GM23338 (cell line): Measurements from ENCODE around the gene SUGCT. TPM values are rescaled to one million over a fixed set of nuclear protein-coding genes. Genes with fewer than 3 reads are reported as not detected.

ENCODE experiments used
- ATAC-seq: fragments of 200-7000 bp; cut with Tn5 transposase; 3 replicates; pipeline ENCODE4 v1.9.1; 2020
- DNase-seq: peaks from one replicate; pipeline ENCODE4 v3.0.0-alpha.2; 2015; ENCODE audit warnings: low spot score
- H2AFZ ChIP-seq: fragments of 200-600 bp; sonication (generic); 2 replicates; pipeline ENCODE4 v1.8.0; 2016; ENCODE audit warnings: antibody characterized with exemption, mild to moderate bottlenecking, moderate library complexity
- H3F3A ChIP-seq: fragments of 200-600 bp; sonication (generic); replicated peaks from 2 replicates; pipeline ENCODE4 v1.8.0; 2017; ENCODE audit warnings: antibody characterized with exemption, mixed run types, low read depth
- H3K27ac ChIP-seq: fragments of 200-600 bp; sonication (generic); 2 replicates; pipeline ENCODE4 v1.6.1; 2016; ENCODE audit warnings: low read depth
- H3K27me3 ChIP-seq: fragments of 200-600 bp; sonication (generic); 2 replicates; pipeline ENCODE4 v1.8.0; 2016; ENCODE audit warnings: mild to moderate bottlenecking, mixed run types, moderate library complexity; ENCODE audit not compliant: insufficient read depth
- H3K36me3 ChIP-seq: fragments of 200-600 bp; sonication (generic); 2 replicates; pipeline ENCODE4 v1.8.0; 2016; ENCODE audit warnings: mild to moderate bottlenecking; ENCODE audit not compliant: insufficient read depth
- H3K4me1 ChIP-seq: fragments of 200-600 bp; sonication (generic); 2 replicates; pipeline ENCODE4 v1.8.0; 2016; ENCODE audit warnings: mild to moderate bottlenecking, moderate library complexity; ENCODE audit not compliant: insufficient read depth
- H3K4me2 ChIP-seq: fragments of 200-600 bp; sonication (generic); 2 replicates; pipeline ENCODE4 v1.7.1; 2017; ENCODE audit warnings: mixed run types
- H3K4me3 ChIP-seq: fragments of 200-600 bp; sonication (generic); 2 replicates; pipeline ENCODE4 v1.6.1; 2016; ENCODE audit warnings: mixed run types
- H3K79me2 ChIP-seq: fragments of 200-600 bp; sonication (generic); replicated peaks from 2 replicates; pipeline ENCODE4 v1.8.0; 2017; ENCODE audit warnings: mild to moderate bottlenecking; ENCODE audit not compliant: insufficient read depth
- H3K9me2 ChIP-seq: fragments of 200-600 bp; sonication (generic); 2 replicates; pipeline ENCODE4 v1.8.0; 2017; ENCODE audit not compliant: insufficient read depth
- H4K20me1 ChIP-seq: fragments of 200-600 bp; sonication (generic); replicated peaks from 2 replicates; pipeline ENCODE4 v1.8.0; 2017; ENCODE audit warnings: mild to moderate bottlenecking; ENCODE audit not compliant: insufficient read depth
- H3K27ac Mint-ChIP-seq: 2 replicates; pipeline ENCODE4 v1.8.0; 2020; ENCODE audit warnings: inconsistent platforms, mild to moderate bottlenecking, moderate library complexity, mixed read lengths
- H3K27me3 Mint-ChIP-seq: 3 replicates; pipeline ENCODE4 v1.8.0; 2022; ENCODE audit warnings: low read depth, mild to moderate bottlenecking, moderate library complexity, mixed read lengths, inconsistent platforms; ENCODE audit not compliant: insufficient read depth, poor library complexity
- H3K36me3 Mint-ChIP-seq: 3 replicates; pipeline ENCODE4 v1.8.0; 2021; ENCODE audit warnings: low read depth, mild to moderate bottlenecking, inconsistent platforms, moderate library complexity, mixed read lengths
- H3K4me1 Mint-ChIP-seq: 3 replicates; pipeline ENCODE4 v1.8.0; 2020; ENCODE audit warnings: mild to moderate bottlenecking, inconsistent platforms, mixed read lengths
- H3K4me3 Mint-ChIP-seq: 3 replicates; pipeline ENCODE4 v1.8.0; 2021; ENCODE audit warnings: moderate library complexity, mild to moderate bottlenecking, inconsistent platforms, mixed read lengths
- H3K9me3 Mint-ChIP-seq: 3 replicates; pipeline ENCODE4 v1.8.0; 2020; ENCODE audit warnings: moderate library complexity, mild to moderate bottlenecking, inconsistent platforms, mixed read lengths
- CREB1 ChIP-seq: fragments of 250-450 bp; sonication (Bioruptor Pico); IDR thresholded peaks from 2 replicates; pipeline ENCODE4 v1.5.0; 2020; ENCODE audit warnings: low read depth, mild to moderate bottlenecking, moderate library complexity
- JUNB ChIP-seq: IDR thresholded peaks from one replicate; pipeline ENCODE4 v1.6.1; 2016; ENCODE audit warnings: antibody characterized with exemption; ENCODE audit not compliant: unreplicated experiment
- POLR2AphosphoS5 ChIP-seq: IDR thresholded peaks from 2 replicates; pipeline ENCODE4 v1.6.1; 2016; ENCODE audit warnings: antibody characterized with exemption, low read depth
- ZNF114 ChIP-seq: fragments of 250-450 bp; sonication (Bioruptor Pico); IDR thresholded peaks from 2 replicates; pipeline ENCODE4 v1.5.0; 2020; ENCODE audit warnings: mild to moderate bottlenecking, moderate library complexity
- polyA plus RNA-seq: library from polyadenylated mRNA; unstranded; fragments of >200 nt; fragmentation: Nextera tagmentation; extraction: Ambion mirVana; gene quantifications from 2 replicates; pipeline ENCODE4 v1.2.1, GENCODE V29; 2016
- total RNA-seq: library from RNA; depleted of rRNA; stranded (reverse); fragments of >200 nt; shearing (Covaris generic); gene quantifications from 2 replicates; pipeline ENCODE4 v1.2.3, GENCODE V29; 2014
- TF ChIP-seq, protein P1 (sequence below): IDR thresholded peaks from one replicate; pipeline ENCODE4 v1.6.1; 2018; ENCODE audit warnings: antibody characterized with exemption; ENCODE audit not compliant: unreplicated experiment
- TF ChIP-seq, protein P2 (sequence below), 2 experiments: fragments of 200-600 bp in 1 of 2; sonication (generic) in 1 of 2; conservative IDR thresholded peaks; 2 replicates each; pipeline versions ENCODE4 v1.5.1 to v1.6.1; 2016 to 2017; ENCODE audit warnings: antibody characterized with exemption in 2 of 2, low read depth in 2 of 2, mild to moderate bottlenecking in 2 of 2, moderate library complexity in 1 of 2

Gene SUGCT
- total and polyA plus RNA-seq, 2 experiments from 2014 or later, result 4.2 to 5.6 TPM

DNA sequence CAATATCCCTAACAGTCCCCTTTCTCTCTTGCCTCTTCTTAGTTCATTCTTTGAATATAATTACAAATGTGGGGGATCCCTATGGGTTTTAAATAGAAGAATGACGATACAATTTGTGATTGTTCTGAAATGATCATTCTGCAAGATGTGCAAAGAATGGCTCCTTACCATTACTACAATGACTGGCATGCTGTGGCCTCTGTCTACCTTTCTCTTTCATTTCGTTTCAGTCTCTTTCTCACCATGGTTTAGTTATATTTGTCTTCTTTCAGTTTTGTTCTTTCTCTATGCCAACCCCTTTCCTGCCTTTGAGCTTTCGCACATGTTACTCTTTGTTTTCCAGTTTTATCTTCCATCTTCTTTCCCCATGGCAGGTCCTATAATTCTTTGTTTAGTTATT lies 176.5 kb downstream of the SUGCT start:
- ATAC-seq, result no peak
- no peak for TF ChIP-seq JUNB
- TF ChIP-seq, protein P1, sequence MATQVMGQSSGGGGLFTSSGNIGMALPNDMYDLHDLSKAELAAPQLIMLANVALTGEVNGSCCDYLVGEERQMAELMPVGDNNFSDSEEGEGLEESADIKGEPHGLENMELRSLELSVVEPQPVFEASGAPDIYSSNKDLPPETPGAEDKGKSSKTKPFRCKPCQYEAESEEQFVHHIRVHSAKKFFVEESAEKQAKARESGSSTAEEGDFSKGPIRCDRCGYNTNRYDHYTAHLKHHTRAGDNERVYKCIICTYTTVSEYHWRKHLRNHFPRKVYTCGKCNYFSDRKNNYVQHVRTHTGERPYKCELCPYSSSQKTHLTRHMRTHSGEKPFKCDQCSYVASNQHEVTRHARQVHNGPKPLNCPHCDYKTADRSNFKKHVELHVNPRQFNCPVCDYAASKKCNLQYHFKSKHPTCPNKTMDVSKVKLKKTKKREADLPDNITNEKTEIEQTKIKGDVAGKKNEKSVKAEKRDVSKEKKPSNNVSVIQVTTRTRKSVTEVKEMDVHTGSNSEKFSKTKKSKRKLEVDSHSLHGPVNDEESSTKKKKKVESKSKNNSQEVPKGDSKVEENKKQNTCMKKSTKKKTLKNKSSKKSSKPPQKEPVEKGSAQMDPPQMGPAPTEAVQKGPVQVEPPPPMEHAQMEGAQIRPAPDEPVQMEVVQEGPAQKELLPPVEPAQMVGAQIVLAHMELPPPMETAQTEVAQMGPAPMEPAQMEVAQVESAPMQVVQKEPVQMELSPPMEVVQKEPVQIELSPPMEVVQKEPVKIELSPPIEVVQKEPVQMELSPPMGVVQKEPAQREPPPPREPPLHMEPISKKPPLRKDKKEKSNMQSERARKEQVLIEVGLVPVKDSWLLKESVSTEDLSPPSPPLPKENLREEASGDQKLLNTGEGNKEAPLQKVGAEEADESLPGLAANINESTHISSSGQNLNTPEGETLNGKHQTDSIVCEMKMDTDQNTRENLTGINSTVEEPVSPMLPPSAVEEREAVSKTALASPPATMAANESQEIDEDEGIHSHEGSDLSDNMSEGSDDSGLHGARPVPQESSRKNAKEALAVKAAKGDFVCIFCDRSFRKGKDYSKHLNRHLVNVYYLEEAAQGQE, result no peak
- H3K79me2 ChIP-seq, result no peaks in the 10 kb centered on the region
- H3K4me3 Mint-ChIP-seq, result no peak overlapping the region
- H3K27ac Mint-ChIP-seq, result peak overlapping the region; percentile 7; the same call in 1 of the 2 replicates
- H3K27me3 Mint-ChIP-seq, result no peaks in the 10 kb centered on the region
- no peak overlapping the region for H2AFZ ChIP-seq
- no peak overlapping the region for H3K4me3 ChIP-seq
- H3K27ac ChIP-seq, result no peak overlapping the region
- H3K36me3 ChIP-seq, result no peaks in the 10 kb centered on the region
- peaks cover 2% of the 10 kb centered on the region; the same call in 1 of the 2 replicates for H3K4me1 ChIP-seq
- no peaks in the 10 kb centered on the region for H3K27me3 ChIP-seq
- no peak for DNase-seq
- H3F3A ChIP-seq, result no peaks in the 10 kb centered on the region
- no peaks in the 10 kb centered on the region; the same call in 1 of the 2 replicates for H3K9me2 ChIP-seq
- H4K20me1 ChIP-seq, result no peaks in the 10 kb centered on the region
- H3K4me1 Mint-ChIP-seq, result peaks cover 8% of the 10 kb centered on the region
- H3K9me3 Mint-ChIP-seq, result no peaks in the 10 kb centered on the region; the same call in 2 of the 3 replicates
- no peak overlapping the region for H3K4me2 ChIP-seq
- no peaks in the 10 kb centered on the region for H3K36me3 Mint-ChIP-seq

DNA sequence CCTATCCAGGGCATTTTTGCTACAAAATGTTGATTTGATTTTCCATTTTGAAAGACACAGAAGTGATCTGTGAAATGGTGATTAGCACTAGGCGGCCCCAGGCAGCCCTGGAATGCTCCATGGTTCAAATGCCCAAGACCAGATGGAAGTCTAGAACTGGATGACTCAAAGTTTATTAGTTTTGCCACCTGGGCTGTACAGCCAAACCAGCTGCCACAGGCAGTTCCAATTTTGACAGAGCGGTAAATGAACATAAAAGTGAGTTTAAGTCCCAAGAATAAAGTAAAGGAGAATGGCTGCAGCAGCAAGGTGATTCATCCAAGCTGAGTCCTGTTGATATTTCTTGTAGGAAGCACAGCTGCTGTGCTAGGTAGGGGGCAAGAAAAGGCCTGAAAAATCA lies 180.5 kb downstream of the SUGCT start:
- DNase-seq, result no peak
- H3K27ac ChIP-seq, result no peak overlapping the region
- no peak overlapping the region for H3K27ac Mint-ChIP-seq

More for the DNA sequence above, 180.5 kb downstream of the SUGCT start:
- peaks cover 12% of the 10 kb centered on the region for H3K4me1 Mint-ChIP-seq
- no peak overlapping the region for H3K4me3 ChIP-seq
- H3K27me3 Mint-ChIP-seq, result no peaks in the 10 kb centered on the region
- H3F3A ChIP-seq, result no peaks in the 10 kb centered on the region
- H3K9me3 Mint-ChIP-seq, result no peaks in the 10 kb centered on the region; the same call in 2 of the 3 replicates
- TF ChIP-seq, protein P2, sequence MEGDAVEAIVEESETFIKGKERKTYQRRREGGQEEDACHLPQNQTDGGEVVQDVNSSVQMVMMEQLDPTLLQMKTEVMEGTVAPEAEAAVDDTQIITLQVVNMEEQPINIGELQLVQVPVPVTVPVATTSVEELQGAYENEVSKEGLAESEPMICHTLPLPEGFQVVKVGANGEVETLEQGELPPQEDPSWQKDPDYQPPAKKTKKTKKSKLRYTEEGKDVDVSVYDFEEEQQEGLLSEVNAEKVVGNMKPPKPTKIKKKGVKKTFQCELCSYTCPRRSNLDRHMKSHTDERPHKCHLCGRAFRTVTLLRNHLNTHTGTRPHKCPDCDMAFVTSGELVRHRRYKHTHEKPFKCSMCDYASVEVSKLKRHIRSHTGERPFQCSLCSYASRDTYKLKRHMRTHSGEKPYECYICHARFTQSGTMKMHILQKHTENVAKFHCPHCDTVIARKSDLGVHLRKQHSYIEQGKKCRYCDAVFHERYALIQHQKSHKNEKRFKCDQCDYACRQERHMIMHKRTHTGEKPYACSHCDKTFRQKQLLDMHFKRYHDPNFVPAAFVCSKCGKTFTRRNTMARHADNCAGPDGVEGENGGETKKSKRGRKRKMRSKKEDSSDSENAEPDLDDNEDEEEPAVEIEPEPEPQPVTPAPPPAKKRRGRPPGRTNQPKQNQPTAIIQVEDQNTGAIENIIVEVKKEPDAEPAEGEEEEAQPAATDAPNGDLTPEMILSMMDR (conservative IDR thresholded peaks at IDR 0.05; ENCODE audit: low read depth in 2 of 2), result no peak
- no peak for TF ChIP-seq POLR2AphosphoS5
- no peak for TF ChIP-seq ZNF114
- TF ChIP-seq, protein P1, result no peak
- TF ChIP-seq CREB1 (CRISPR knock-in tag), result no peak
- peaks cover 7% of the 10 kb centered on the region for H3K4me1 ChIP-seq
- H3K27me3 ChIP-seq, result no peaks in the 10 kb centered on the region
- H3K36me3 Mint-ChIP-seq, result no peaks in the 10 kb centered on the region
- no peak overlapping the region for H3K4me2 ChIP-seq
- ATAC-seq, result no peak
- H3K79me2 ChIP-seq, result no peaks in the 10 kb centered on the region
- no peaks in the 10 kb centered on the region for H4K20me1 ChIP-seq
- no peaks in the 10 kb centered on the region; the same call in 1 of the 2 replicates for H3K9me2 ChIP-seq
- no peak overlapping the region for H2AFZ ChIP-seq
- no peak overlapping the region for H3K4me3 Mint-ChIP-seq
- no peaks in the 10 kb centered on the region for H3K36me3 ChIP-seq
